Fibroblast of skin of left quadriceps (primary cell): ENCODE measurements around the gene IL31.

Source experiments
- DNase-seq, 2 experiments: peaks; one replicate each; pipeline ENCODE4 v3.0.0-alpha.2; 2013; ENCODE audit warnings: low read depth in 2 of 2

Gene IL31

GRCh38 chr12:122129131-122129530, 44.9 kb downstream of the IL31 start:
- no peak for DNase-seq

- DNase-seq = no peak
These were observed 45.5 kb downstream of the IL31 start for GRCh38 chr12:122128481-122128880.

- no peak for DNase-seq
These were observed 46.2 kb downstream of the IL31 start for GRCh38 chr12:122127839-122128238.

- no peak for DNase-seq
These were observed 47.1 kb downstream of the IL31 start for GRCh38 chr12:122126713-122127597.

GRCh38 chr12:122126342-122126635, 47.7 kb downstream of the IL31 start:
- no peak for DNase-seq

- DNase-seq = no peak
These were observed 48.3 kb downstream of the IL31 start for GRCh38 chr12:122125452-122126341.

- no peak for DNase-seq
These were observed 49.7 kb downstream of the IL31 start for GRCh38 chr12:122124370-122124769.

- no peak for DNase-seq
These were observed 50.3 kb downstream of the IL31 start for GRCh38 chr12:122123761-122124145.

GRCh38 chr12:122123051-122123760, 50.8 kb downstream of the IL31 start:
- DNase-seq = peak; percentile 37 to 40
